Mucosa of stomach (tissue), 1 donor: ENCODE measurements around the gene MST1.

ENCODE experiments used
- H3K27me3 ChIP-seq: one replicate; pipeline ENCODE4 v1.7.0; 2013; ENCODE audit warnings: mild to moderate bottlenecking, low read length; ENCODE audit not compliant: control insufficient read depth, insufficient read depth
- H3K36me3 ChIP-seq: one replicate; pipeline ENCODE4 v1.7.0; 2013; ENCODE audit warnings: low read length; ENCODE audit not compliant: control insufficient read depth, insufficient read depth
- H3K4me1 ChIP-seq: one replicate; pipeline ENCODE4 v1.7.0; 2013; ENCODE audit warnings: mild to moderate bottlenecking, low read length; ENCODE audit not compliant: control insufficient read depth, insufficient read depth
- H3K4me3 ChIP-seq: one replicate; pipeline ENCODE4 v1.7.0; 2013; ENCODE audit warnings: low read length
- H3K9ac ChIP-seq: one replicate; pipeline ENCODE4 v1.7.0; 2013; ENCODE audit warnings: mild to moderate bottlenecking, low read length, moderate library complexity
- H3K9me3 ChIP-seq: one replicate; pipeline ENCODE4 v1.7.0; 2013; ENCODE audit warnings: mild to moderate bottlenecking, low read length, moderate library complexity; ENCODE audit not compliant: control insufficient read depth
- donor health status: Pancreatic carcinoma.

MST1 gene

GRCh38 chr3:49716691-49717210 is 27.5 kb upstream of the MST1 start:
- no peaks in the 10 kb centered on the region for H3K27me3 ChIP-seq
- H3K4me1 ChIP-seq = peaks cover 31% of the 10 kb centered on the region
- H3K9me3 ChIP-seq = no peaks in the 10 kb centered on the region
- H3K9ac ChIP-seq = no peak overlapping the region
- peaks cover 8% of the 10 kb centered on the region for H3K36me3 ChIP-seq
- H3K4me3 ChIP-seq = no peak overlapping the region

- Histone ChIP-seq H3K36me3 (peaks cover 4% of the 10 kb centered on the region), H3K4me3 (no peak overlapping the region), H3K9ac (no peak overlapping the region), H3K27me3 (no peaks in the 10 kb centered on the region), H3K4me1 (peaks cover 31% of the 10 kb centered on the region), H3K9me3 (no peaks in the 10 kb centered on the region)
Measured at GRCh38 chr3:49716169-49716568, 26.9 kb upstream of the MST1 start.

- Histone ChIP-seq H3K9ac (no peak overlapping the region), H3K4me1 (peaks cover 31% of the 10 kb centered on the region), H3K4me3 (no peak overlapping the region), H3K9me3 (no peaks in the 10 kb centered on the region), H3K27me3 (no peaks in the 10 kb centered on the region), H3K36me3 (no peaks in the 10 kb centered on the region)
Measured at GRCh38 chr3:49715611-49716121, 26.4 kb upstream of the MST1 start.

- Histone ChIP-seq H3K4me3 (no peak overlapping the region), H3K9me3 (no peaks in the 10 kb centered on the region), H3K4me1 (peaks cover 26% of the 10 kb centered on the region), H3K27me3 (no peaks in the 10 kb centered on the region), H3K9ac (no peak overlapping the region), H3K36me3 (no peaks in the 10 kb centered on the region)
Measured at GRCh38 chr3:49714728-49715550, 25.7 kb upstream of the MST1 start.

- Histone ChIP-seq H3K27me3 (no peaks in the 10 kb centered on the region), H3K4me3 (no peak overlapping the region), H3K9ac (no peak overlapping the region), H3K9me3 (no peaks in the 10 kb centered on the region), H3K36me3 (no peaks in the 10 kb centered on the region), H3K4me1 (peaks cover 14% of the 10 kb centered on the region)
Measured at GRCh38 chr3:49713336-49714105, 24.2 kb upstream of the MST1 start.

GRCh38 chr3:49712631-49713317 is 23.5 kb upstream of the MST1 start:
- Histone ChIP-seq H3K4me3 (no peak overlapping the region), H3K36me3 (no peaks in the 10 kb centered on the region), H3K9me3 (no peaks in the 10 kb centered on the region), H3K4me1 (peaks cover 7% of the 10 kb centered on the region), H3K9ac (no peak overlapping the region), H3K27me3 (no peaks in the 10 kb centered on the region)

GRCh38 chr3:49712166-49712565 is 22.9 kb upstream of the MST1 start:
- Histone ChIP-seq H3K4me1 (peaks cover under 1% of the 10 kb centered on the region), H3K9ac (no peak overlapping the region), H3K36me3 (no peaks in the 10 kb centered on the region), H3K9me3 (no peaks in the 10 kb centered on the region), H3K27me3 (no peaks in the 10 kb centered on the region), H3K4me3 (no peak overlapping the region)

GRCh38 chr3:49711489-49711888 is 22.2 kb upstream of the MST1 start:
- Histone ChIP-seq H3K36me3 (no peaks in the 10 kb centered on the region), H3K9ac (no peak overlapping the region), H3K27me3 (no peaks in the 10 kb centered on the region)

GRCh38 chr3:49709852-49710251 is 20.6 kb upstream of the MST1 start:
- no peaks in the 10 kb centered on the region for H3K36me3 ChIP-seq
- no peaks in the 10 kb centered on the region for H3K27me3 ChIP-seq
- no peak overlapping the region for H3K4me3 ChIP-seq
- no peaks in the 10 kb centered on the region for H3K9me3 ChIP-seq
- no peak overlapping the region for H3K9ac ChIP-seq
- no peaks in the 10 kb centered on the region for H3K4me1 ChIP-seq

More at GRCh38 chr3:49711489-49711888, 22.2 kb upstream of the MST1 start:
- no peaks in the 10 kb centered on the region for H3K4me1 ChIP-seq
- no peaks in the 10 kb centered on the region for H3K9me3 ChIP-seq
- H3K4me3 ChIP-seq = no peak overlapping the region

GRCh38 chr3:49707113-49707480 is 17.8 kb upstream of the MST1 start:
- Histone ChIP-seq H3K9me3 (no peaks in the 10 kb centered on the region), H3K27me3 (no peaks in the 10 kb centered on the region), H3K4me3 (no peak overlapping the region), H3K9ac (no peak overlapping the region), H3K4me1 (no peaks in the 10 kb centered on the region), H3K36me3 (no peaks in the 10 kb centered on the region)

- H3K9ac ChIP-seq = no peak overlapping the region
- no peaks in the 10 kb centered on the region for H3K9me3 ChIP-seq
- H3K4me1 ChIP-seq = no peaks in the 10 kb centered on the region
- no peak overlapping the region for H3K4me3 ChIP-seq
- no peaks in the 10 kb centered on the region for H3K27me3 ChIP-seq
- no peaks in the 10 kb centered on the region for H3K36me3 ChIP-seq
Measured at GRCh38 chr3:49706456-49707112, 17.3 kb upstream of the MST1 start.
